KOPT-K1 (cell line): ENCODE data around the gene STEAP2.

Source experiments
- H3K27ac ChIP-seq: fragments of 200-600 bp; sonication (generic); 2 replicates; pipeline ENCODE4 v1.5.1; 2016; ENCODE audit warnings: antibody characterized with exemption, mild to moderate bottlenecking, low read depth, low read length; ENCODE audit not compliant: poor library complexity, severe bottlenecking
- H3K36me3 ChIP-seq: fragments of 200-600 bp; sonication (generic); 2 replicates; pipeline ENCODE4 v1.5.1; 2017; ENCODE audit warnings: antibody characterized with exemption, mild to moderate bottlenecking, low read length, moderate library complexity; ENCODE audit not compliant: insufficient read depth
- H3K9me3 ChIP-seq: fragments of 200-600 bp; sonication (generic); 2 replicates; pipeline ENCODE4 v1.5.1; 2017; ENCODE audit warnings: antibody characterized with exemption, low read length, mild to moderate bottlenecking; ENCODE audit not compliant: insufficient read depth, poor library complexity, severe bottlenecking

STEAP2 gene

DNA sequence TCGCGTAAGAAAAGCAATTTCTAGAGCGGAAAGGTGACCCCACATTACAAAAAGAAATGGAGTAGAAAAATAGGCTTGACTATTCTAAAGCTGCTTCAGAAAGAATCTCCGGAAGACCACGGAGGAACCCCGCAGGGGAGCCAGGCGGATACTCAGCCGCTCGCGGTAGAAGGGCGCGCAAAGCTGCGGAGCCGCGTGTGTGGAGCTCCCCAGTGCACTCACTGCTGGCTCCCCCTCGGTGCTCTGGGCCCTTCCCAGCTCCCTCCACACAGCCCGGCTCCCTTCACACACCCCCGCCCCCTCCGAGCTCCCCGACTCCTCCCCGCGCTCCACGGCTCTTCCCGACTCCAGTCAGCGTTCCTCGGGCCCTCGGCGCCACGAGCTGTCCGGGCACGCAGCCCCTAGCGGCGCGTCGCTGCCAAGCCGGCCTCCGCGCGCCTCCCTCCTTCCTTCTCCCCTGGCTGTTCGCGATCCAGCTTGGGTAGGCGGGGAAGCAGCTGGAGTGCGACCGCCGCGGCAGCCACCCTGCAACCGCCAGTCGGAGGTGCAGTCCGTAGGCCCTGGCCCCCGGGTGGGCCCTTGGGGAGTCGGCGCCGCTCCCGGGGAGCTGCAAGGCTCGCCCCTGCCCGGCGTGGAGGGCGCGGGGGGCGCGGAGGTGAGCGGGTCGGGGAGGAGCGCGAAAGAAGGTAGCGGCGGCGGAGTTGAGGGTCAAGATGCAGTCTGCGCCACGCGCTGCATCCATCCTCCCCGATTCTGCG lies at the start of gene STEAP2:
STEAP2 (plus strand) TSS at position 350 of the 758 bp plus-strand sequence. CDS start 13,343 bp downstream, outside the sequence.
- H3K36me3 ChIP-seq, result no peaks in the 10 kb centered on the region
- H3K27ac ChIP-seq, result no peak within 1 kb of the TSS
- no peaks in the 10 kb centered on the region for H3K9me3 ChIP-seq

DNA sequence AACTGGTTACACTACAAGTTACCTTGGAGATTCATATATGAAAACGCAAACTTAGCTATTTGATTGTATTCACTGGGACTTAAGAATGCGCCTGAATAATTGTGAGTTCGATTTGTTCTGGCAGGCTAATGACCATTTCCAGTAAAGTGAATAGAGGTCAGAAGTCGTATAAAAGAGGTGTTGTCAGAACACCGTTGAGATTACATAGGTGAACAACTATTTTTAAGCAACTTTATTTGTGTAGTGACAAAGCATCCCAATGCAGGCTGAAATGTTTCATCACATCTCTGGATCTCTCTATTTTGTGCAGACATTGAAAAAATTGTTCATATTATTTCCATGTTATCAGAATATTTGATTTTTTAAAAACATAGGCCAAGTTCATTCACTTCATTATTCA lies 48.0 kb upstream of the STEAP2 start:
- H3K9me3 ChIP-seq, result no peaks in the 10 kb centered on the region
- no peak overlapping the region for H3K27ac ChIP-seq
- no peaks in the 10 kb centered on the region for H3K36me3 ChIP-seq

DNA sequence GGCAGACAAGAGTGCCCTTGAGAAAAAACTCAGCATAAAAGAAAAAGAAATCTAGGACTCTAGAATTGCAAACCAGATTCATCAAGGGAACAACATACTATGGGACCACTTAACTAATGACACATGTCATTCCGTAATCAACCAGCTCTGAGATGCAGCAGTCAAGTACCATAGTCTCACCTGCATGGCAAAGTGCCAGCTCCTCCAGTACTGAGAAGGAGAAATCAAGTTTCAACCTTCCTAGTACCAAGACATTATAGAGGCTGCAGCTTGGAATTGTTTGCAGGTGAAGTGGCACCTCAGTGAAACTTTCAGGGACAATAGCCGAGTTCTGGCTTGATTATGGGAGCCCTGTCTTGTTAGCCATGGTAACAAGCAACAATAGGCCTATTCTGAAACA lies 45.8 kb upstream of the STEAP2 start:
- no peaks in the 10 kb centered on the region for H3K9me3 ChIP-seq
- H3K27ac ChIP-seq, result no peak overlapping the region
- no peaks in the 10 kb centered on the region for H3K36me3 ChIP-seq

DNA sequence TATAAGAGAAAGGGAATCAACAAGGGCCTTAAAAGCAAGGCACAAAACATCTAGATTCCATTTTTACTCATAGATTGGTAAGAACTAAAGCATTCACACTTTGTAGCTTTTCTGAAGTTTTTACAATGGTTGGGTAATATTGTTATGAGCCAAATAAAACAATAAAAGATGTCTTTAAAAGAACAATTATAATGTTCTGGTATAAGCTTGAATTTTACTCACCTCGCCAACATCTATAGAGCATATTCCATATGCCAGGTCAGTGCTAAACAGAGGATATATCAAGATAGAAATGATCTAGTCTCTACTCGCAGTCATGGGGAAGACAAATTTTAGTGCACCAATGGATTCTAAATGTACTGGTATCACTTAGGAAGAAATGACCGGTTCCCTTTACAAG lies 45.4 kb upstream of the STEAP2 start:
- Histone ChIP-seq H3K36me3 (no peaks in the 10 kb centered on the region), H3K27ac (no peak overlapping the region), H3K9me3 (no peaks in the 10 kb centered on the region)

DNA sequence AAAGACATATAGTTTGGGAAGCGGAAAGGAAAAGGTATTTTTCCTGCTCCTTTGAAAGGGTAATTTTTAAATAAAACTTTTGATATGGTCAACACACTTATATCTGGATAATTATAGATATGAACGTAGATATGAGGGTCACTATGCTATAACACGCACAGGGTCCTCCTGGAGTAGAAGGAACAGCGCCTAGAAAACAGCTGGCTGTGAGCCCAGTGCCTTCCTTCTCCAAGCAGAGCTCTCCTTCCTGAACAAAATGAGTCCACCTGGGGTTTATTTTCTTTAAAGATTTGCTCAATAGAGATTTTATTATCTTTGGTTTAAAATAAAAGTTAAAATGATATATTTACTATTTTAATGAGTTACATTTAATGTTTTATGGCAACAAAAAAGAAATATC lies 44.2 kb upstream of the STEAP2 start:
- Histone ChIP-seq H3K27ac (no peak overlapping the region), H3K36me3 (no peaks in the 10 kb centered on the region), H3K9me3 (no peaks in the 10 kb centered on the region)

DNA sequence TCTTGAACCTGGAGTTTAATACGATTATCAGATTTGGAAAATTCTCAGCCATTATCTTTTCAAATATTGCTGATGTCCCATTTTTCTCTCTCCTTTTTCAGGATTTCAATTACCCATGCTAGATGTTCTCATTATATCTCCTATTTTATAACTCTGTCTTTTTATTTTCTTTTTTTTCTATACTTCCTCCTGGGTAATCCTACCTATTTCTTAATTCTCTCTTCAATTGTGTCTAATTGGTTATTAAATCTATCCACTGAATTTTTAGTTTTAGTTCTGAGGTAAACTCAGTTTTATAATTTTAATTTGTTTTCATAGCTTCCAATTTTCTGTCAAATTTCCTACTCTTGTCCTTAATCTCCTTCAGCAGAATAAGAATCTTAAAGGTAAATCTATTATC lies 41.6 kb upstream of the STEAP2 start:
- no peak overlapping the region for H3K27ac ChIP-seq
- H3K36me3 ChIP-seq, result no peaks in the 10 kb centered on the region
- H3K9me3 ChIP-seq, result no peaks in the 10 kb centered on the region

DNA sequence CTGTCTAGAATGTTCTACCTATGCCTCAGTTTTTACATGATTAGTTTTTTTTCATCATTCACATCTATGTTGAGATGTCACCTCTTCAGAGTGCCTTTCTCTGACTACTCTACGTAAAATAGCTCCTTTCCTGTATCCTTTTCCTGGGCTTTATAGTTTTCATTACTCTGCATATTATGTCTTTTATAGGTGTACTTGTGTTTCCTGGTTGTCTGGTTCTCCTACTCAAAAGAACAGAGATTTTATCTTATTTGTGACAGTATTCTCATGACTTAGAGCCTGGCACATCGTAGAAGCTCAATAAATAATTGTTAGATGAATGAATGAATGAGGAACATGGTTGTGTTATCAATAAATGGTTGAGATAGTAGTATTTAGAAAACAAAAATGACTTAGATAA lies 39.4 kb upstream of the STEAP2 start:
- no peaks in the 10 kb centered on the region for H3K36me3 ChIP-seq
- H3K27ac ChIP-seq, result no peak overlapping the region

DNA sequence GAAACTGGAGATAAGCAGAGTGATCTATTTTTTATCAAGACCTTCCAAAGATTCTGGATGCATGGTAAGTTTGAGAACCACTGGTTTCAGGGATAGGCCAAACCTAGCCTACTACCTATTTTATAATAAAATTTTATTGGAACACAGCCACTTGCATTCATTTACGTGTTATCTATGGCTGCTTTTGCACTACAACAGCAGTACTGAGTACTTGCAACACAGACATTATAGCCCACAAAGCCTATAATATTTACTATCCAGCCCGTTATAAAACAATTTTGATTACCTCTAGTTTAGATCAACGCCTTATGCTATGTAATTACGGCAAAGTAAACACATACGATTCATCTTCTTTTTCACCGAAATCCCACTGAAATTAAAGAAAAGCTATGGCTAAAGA lies 38.9 kb upstream of the STEAP2 start:
- Histone ChIP-seq H3K36me3 (no peaks in the 10 kb centered on the region), H3K9me3 (peaks cover 14% of the 10 kb centered on the region), H3K27ac (no peak overlapping the region)

More for the DNA sequence above, 39.4 kb upstream of the STEAP2 start:
- peaks cover 14% of the 10 kb centered on the region for H3K9me3 ChIP-seq

DNA sequence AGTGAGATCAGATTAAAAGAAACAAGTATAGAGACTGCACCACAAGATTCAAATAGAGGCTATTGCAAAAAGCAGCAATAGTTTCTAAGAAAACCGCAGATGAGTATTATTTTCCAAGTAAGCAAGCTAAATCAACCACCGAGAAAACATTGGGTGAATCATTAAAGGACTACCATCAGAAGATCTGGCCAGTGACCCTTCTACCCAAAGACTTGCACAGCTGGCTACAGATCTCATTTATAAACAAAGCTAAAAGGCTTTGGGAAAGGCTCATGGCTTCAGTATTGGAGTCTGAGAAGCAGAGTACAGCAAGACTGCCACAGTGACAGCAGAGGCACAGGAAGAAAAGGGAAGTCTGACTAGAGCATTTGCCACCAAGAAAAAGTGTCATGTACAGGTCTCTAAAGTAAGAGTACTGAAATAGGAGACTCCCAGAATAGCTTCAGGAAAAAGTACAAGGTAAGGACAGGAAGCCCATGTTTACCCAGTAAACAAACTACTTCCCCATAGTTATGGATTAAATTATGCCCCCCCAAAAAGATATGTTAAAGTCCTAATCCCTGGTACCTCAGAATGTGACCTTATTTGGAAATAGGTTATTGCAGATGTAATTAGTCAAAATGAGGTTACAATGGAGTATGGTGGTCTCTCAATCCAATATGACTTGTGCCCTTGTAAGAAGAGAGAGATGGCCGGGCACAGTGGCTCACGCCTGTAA lies 38.3 kb upstream of the STEAP2 start:
- Histone ChIP-seq H3K27ac (no peak overlapping the region), H3K9me3 (peaks cover 14% of the 10 kb centered on the region), H3K36me3 (no peaks in the 10 kb centered on the region)

DNA sequence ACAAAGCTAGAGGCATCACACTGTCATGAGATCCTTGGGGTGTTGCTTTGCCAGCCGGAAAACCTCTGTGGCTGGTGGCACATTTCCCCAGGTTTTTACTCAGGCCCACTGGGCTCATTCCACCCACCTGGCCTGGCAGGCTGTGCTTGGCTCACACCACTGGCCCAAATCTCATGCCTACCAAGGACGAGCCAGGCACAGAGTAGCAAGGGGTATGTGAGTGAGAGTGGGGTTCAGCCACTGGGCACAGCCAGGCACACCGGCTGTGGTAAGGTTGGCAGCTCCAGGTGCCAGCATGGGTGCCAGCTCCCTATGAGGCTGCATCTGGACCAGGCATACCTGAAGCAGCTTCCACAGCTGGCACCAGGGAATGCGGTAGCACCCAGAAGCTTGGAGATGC lies 35.9 kb upstream of the STEAP2 start:
- H3K9me3 ChIP-seq, result peaks cover 14% of the 10 kb centered on the region
- no peak overlapping the region for H3K27ac ChIP-seq
- no peaks in the 10 kb centered on the region for H3K36me3 ChIP-seq

DNA sequence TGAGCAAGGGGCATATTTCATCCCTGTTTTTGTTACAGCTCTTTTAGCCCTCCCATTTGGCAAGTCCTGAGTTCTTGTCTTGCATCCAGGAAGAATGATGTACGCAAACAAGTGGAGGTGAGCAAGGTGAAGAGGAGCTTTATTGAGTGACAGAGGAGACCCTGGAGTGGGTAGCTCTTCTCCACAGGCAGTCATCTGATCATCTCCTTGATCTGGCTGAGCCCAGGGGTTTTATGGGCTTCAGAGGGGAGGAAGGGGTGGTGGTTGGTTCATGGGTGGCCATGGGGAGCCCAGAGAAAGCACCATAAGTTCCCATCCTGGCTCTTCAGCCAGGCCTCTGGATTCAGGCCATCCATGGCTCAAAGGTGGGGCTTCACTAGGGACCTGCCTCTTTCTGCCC lies 35.3 kb upstream of the STEAP2 start:
- Histone ChIP-seq H3K27ac (no peak overlapping the region), H3K9me3 (peaks cover 14% of the 10 kb centered on the region), H3K36me3 (no peaks in the 10 kb centered on the region)

DNA sequence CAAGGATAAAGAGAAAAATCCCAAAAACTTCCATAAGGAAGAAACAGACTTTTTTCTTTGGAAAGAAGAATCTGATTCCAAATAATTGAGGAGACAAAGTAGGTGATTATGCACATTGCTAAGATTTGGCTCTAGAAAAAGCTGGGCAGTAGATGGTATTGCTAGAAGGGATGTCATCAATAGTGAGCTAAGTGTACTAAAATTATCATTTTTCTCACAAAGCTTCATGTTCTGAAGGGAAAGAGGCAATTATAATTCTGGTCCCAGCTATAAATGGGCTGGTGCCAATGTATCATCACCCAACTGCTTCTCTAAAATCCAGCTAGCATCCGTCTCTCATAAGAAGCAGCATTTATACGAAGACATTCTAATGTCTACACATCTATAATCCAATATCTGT lies 33.4 kb upstream of the STEAP2 start:
- Histone ChIP-seq H3K36me3 (no peaks in the 10 kb centered on the region), H3K9me3 (peaks cover 14% of the 10 kb centered on the region), H3K27ac (no peak overlapping the region)

DNA sequence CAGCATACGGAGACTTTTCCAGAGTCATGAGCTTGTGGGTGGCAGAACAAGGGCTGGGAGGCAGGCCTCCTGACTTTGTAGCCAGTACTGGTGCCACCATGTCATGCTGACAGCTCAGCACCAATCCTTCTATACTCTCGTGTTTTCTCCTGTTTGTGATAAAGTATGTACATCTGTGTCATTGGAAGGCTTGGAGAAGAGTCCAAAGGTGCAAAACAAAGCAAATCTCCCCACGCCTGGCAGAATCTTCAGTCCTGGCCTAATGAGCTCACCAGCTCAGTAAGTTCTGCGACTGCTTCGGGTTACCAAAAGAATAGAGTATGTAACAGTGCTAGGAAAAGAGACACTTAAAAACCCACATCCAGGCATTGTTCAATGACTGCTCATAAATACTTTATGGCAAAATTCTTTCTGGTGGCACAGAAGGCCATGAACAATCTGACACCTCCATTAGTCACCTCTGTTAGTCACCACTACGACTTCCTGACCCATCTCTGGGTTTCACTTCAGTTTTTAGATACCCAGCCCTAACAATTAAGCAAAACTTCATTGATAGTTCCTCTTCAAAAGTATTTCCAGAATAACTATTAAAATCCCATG lies 32.8 kb upstream of the STEAP2 start:
- Histone ChIP-seq H3K36me3 (no peaks in the 10 kb centered on the region), H3K9me3 (peaks cover 14% of the 10 kb centered on the region), H3K27ac (no peak overlapping the region)

DNA sequence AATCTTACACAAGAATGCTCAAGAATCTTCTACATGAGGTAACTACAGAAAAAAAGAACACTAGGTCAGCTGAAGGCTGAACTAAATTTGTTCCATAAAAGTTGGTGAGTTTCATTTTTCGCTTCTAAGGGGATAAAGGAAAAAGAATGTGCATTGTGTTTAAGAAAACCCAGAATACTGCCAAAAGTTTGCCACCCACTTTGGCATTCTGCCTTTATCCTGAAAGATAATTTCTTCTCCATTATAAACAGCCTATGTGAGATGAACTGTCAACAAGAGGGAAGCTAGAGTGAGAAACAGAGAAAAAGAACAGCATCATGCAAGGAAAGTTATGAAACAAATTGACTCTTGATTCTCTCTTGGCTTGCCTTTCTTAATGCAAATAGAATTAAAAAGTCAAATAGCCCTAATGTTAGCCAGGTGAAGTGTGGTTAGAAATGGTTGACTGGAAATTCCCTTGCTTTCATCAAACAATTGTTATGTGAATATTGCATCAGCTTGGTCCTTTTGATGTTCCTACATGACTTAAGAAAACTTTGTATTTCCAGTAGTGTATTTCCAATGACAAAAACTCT lies 31.4 kb upstream of the STEAP2 start:
- Histone ChIP-seq H3K36me3 (no peaks in the 10 kb centered on the region), H3K27ac (no peak overlapping the region), H3K9me3 (peaks cover 14% of the 10 kb centered on the region)

DNA sequence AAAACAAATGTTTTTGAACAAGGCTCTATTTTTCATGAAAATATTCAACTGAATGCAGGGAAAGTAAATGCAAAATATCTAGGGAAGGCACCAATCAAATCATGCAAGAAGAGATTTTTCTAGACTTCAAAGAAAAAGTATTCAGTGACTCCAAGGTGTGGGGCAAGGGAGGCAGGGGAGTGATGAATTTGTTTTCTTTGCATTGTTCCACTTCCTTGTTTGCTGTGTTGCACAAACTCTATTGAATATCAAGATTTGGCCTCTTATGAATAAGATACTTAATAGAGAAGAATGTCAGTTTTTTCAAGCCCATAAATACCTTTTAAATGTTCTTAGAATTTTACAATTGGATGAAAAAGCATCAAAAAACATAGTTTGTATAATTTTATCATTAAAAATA lies 30.9 kb upstream of the STEAP2 start:
- H3K9me3 ChIP-seq, result peaks cover 11% of the 10 kb centered on the region
- H3K36me3 ChIP-seq, result no peaks in the 10 kb centered on the region
- no peak overlapping the region for H3K27ac ChIP-seq
